Suprapubic skin (tissue), 4 donors: ENCODE data around the gene LUC7L2.

Source experiments
- CTCF ChIP-seq, 2 donors: fragments of 200-600 bp in 1 of 2; fragments of 450-650 bp in 1 of 2; sonication (generic) in 1 of 2; IDR thresholded peaks; one replicate each; pipeline ENCODE4 v1.5.1; 2016 to 2019; ENCODE audit warnings: antibody characterized with exemption in 2 of 2, mild to moderate bottlenecking in 1 of 2, moderate library complexity in 1 of 2
- EP300 ChIP-seq: sonication (generic); formaldehyde crosslinking; IDR thresholded peaks from one replicate; pipeline ENCODE4 v1.6.1; 2017; ENCODE audit warnings: antibody characterized with exemption
- POLR2A ChIP-seq, 2 donors: fragments of 450-650 bp; IDR thresholded peaks; one replicate each; pipeline ENCODE4 v1.6.1; 2017; ENCODE audit warnings: antibody characterized with exemption in 2 of 2, mild to moderate bottlenecking in 2 of 2, moderate library complexity in 2 of 2
- POLR2AphosphoS5 ChIP-seq, 3 donors: sonication (generic); formaldehyde crosslinking; IDR thresholded peaks; one replicate each; pipeline ENCODE4 v1.6.1; 2017; ENCODE audit warnings: antibody characterized with exemption in 3 of 3

GRCh38 chr7:139329119-139329518, 30.6 kb upstream of the LUC7L2 start:
- TF ChIP-seq CTCF (IDR thresholded peaks at IDR 0.05) (no peak), POLR2AphosphoS5 (IDR thresholded peaks at IDR 0.05) (no peak), POLR2A (IDR thresholded peaks at IDR 0.05) (no peak), EP300 (no peak)
